Activated gamma-delta T cell treated with anti-CD3 and anti-CD28 coated beads, Interleukin-2, amount 50 U/mL, for 16 hours (primary cell): ENCODE results near the gene CLIC4.
"Not testable (repeated sequence)": the region's sequence is repeated elsewhere in the genome, so short reads cannot be mapped to it uniquely, and the experiment has no call there.

Source experiments
- DNase-seq: peaks from one replicate; pipeline ENCODE4 v3.0.0-alpha.2; 2020; ENCODE audit warnings: low read depth

CLIC4 gene

DNA sequence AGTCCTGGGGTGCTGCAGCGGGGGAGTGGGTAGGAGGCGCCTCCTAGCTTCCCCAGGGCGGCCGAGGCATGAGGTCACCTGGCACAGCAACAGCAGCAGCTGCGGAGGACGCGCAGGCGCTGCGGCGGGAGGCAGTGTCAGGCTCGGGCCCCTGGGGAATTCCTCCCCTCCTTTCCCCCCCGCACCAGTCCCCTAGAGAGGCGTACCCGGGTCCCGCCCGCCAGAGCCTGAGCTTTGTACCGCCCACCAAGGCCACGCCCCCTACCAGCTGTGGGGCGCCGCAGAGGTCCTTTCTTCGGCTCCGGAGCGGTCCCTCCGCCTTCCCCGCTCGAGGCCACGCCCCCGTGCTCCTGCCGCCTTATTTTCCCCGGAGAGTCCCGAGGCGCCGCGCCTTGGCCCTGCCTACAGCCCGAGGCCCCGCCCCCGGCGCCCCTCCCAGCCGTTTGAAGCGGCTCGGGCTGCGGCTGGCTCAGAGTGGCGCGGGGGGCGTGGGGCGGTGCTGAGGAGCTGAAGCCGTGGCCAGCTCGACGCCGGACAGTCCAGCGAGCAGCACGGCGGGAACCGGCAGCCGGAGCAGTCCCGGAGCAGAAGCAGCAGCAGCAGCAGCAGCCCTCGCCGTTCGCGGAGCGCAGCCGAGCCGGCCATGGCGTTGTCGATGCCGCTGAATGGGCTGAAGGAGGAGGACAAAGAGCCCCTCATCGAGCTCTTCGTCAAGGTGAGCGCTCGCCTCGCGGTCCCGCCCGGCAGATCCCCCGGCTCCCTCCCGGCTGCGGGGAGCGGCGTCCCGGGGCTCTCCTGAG, at the start of gene CLIC4:
CLIC4 (plus strand) TSS at position 537 of the 800 bp plus-strand sequence; CDS start at position 644, 107 bp downstream.
- DNase-seq, result peak; percentile 99

DNA sequence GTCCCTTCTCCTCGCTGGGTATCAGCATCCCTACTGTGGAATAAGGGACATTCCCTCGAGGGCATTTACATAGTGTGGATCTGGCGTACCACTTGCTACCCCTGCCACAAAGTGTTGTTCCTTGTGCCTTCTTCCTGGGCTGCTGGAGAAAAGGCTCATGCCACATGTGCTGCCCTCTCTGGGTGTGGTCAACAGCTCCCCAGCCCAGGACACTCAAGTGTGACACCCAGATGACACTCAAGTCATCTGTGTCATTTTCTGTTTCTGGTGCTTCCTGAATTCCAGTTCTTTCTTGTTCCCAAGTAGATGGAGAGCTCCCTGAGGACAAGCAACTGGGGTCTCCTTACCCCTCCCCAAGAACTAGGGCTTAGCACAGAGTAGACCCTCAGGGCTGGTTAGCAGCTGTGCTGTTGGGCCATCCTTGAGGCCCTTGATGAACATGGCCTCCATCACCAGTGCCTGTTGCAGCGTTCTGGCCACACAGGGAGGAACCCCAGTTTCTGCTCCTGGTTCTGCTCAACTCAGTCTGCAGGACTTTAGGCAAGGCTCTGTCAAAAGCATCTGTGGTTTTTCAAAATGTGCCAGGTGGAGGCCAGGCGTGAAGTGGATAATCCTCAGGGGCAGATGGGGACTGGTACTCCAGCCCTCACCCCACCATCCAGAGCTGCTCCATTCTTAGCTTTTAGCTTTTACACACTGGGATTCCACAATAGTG, 49.0 kb upstream of the CLIC4 start:
- no peak for DNase-seq

DNA sequence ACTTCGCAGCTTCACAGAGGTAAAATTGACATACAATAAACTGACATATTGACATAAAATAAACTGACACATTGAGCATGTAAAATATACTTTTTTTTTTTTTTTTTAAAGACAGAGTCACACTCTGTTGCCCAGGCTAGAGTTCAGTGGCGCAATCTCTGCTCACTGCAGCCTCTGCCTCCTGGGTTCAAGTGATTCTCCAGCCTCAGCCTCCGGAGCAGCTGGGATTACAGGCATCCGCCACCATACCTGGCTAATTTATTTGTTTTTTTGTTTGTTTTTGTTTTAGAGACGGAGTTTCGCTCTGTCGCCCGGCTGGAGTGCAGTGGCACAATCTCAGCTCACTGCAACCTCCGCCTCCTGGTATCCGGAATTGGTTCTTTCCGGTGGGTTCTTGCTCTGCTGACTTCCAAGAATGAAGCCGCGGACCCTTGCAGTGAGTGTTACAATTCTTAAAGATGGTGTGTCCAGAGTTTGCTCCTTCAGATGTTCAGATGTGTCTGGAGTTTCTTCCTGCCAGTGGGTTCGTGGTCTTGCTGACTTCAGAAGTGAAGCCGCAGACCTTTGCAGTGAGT, 48.4 kb upstream of the CLIC4 start:
- no peak for DNase-seq

DNA sequence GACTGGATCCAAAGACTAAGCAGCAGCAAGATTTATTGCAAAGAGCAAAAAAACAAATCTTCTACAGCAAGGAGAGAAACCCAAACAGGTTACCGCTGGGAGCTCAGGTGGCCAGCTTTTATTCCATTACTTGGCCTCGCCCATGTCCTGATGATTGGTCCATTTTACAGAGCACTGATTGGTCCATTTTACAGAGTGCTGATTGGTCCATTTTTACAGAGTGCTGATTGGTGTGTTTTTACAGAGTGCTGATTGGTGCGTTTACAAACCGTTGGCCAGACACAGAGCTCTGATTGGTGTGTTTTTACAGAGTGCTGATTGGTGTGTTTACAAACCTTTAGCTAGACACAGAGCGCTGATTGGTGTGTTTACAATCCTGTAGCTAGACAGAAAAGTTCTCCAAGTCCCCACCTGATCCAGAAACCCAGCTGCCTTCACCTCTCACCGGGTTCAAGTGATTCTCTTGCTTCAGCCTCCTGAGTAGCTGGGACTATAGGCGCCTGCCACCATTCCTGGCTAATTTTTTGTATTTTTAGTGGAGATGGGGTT, 47.7 kb upstream of the CLIC4 start:
- not testable (repeated sequence) for DNase-seq

DNA sequence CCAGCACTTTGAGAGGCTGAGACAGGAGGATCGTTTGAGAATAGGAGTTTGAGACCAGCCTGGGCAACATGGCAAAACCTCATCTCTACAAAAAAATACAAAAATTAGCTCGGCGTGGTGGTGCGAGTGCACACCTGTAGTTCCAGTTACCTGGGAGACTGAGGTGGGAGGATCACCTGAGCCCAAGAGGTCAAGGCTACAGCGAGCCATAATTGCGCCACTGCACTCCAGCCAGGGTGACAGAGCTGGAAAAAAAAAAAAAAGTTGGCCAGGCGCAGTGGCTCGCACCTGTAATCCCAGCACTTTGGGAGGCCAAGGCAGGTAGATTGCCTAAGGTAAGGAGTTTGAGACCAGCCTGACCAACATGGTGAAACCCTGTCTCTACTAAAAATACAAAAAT, 46.9 kb upstream of the CLIC4 start:
- DNase-seq, result not testable (repeated sequence)

DNA sequence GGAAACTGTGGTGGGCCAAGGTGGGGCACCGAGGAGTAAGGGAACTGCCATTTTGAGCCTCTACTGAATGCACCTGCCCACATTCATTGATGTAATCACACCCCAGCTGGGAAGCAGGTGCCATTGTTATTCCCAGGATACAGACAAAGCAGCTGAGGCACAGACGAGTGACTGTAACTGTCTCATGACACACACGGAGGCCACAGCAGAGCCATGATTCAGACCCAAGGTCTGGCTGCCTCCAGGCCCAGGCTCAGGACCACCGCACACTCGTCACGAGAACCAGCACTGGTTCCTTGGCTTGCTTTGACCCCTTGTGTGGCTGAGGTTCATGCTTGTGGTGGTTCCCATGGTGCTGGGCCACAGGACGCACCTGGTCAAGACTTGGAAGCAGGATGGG, 45.6 kb upstream of the CLIC4 start:
- DNase-seq, result no peak

DNA sequence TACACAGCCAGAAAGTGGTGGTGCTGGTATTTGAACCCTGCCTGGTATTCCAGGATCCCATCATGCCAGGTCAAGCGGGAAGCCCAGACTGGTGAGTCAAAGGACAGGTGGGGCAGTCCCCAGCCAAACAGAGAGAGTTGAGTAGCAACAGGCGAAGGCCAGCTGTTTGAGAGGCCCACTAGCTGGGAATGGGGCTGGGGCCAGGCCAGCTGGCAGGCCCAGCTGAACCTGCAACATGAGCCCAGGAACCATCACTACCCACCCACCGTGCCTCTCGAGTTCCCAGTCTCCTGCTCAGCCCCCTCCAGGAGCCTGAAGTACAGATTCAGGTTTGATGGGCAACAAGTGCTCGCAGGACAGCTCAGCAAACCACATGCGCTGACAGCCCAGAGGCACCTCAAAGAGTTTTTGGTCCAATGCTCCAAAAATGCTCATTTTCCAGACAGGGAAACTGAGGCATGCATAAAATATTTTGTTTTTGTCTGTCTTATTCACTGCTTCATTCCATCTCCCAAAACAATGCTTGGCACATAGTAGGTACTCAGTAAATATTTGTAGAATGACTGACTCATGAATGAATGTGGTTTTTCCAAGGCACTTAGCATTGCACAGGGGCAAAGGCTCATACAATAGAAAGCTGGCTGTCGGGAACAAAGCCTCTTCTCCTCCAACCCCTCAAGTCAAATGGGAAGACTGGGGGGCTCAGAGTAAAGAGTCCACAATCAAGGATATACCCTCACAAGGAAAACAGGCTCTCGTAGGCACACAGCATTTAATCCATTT, 42.5 kb upstream of the CLIC4 start:
- DNase-seq, result no peak

DNA sequence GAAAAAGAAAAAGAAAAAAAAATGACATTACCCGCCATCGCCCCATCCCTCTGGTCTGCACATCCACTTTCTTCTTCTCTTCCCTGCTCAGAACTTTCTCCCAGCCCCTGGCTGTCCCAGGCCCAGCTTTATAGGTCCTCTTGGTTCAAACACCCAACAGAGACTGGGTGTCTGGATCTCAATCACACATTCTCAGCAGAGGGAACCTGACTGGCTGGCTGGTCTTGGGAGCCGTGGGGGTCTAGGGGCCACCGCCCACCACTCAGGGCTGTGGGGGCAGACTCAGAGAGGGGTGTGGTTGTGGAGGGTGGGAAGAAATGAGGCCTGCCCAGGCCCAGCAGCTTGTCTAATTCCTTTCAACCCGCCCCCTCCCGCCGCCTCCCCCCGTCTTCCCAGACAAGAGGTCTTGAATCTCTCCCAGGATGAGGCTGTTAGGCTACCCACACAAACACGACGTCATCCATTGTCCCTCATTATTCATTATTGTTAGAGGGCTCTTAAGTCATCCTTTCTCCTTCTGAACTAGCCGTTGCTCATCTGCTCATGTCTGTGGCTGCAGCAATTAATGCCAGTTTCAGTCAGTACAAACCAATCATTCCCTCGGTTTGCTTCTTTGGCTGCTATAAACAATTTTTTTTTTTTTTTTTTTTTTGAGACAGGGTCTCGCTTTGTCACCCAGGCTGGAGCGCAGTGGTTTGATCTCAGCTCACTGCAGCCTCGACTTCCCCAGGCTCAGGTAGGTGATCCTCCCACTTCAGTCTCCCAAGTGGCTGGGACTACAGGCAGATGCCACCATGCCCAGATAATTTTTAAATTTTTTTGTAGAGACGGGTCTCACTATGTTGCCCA, 40.6 kb upstream of the CLIC4 start:
- DNase-seq, result no peak

DNA sequence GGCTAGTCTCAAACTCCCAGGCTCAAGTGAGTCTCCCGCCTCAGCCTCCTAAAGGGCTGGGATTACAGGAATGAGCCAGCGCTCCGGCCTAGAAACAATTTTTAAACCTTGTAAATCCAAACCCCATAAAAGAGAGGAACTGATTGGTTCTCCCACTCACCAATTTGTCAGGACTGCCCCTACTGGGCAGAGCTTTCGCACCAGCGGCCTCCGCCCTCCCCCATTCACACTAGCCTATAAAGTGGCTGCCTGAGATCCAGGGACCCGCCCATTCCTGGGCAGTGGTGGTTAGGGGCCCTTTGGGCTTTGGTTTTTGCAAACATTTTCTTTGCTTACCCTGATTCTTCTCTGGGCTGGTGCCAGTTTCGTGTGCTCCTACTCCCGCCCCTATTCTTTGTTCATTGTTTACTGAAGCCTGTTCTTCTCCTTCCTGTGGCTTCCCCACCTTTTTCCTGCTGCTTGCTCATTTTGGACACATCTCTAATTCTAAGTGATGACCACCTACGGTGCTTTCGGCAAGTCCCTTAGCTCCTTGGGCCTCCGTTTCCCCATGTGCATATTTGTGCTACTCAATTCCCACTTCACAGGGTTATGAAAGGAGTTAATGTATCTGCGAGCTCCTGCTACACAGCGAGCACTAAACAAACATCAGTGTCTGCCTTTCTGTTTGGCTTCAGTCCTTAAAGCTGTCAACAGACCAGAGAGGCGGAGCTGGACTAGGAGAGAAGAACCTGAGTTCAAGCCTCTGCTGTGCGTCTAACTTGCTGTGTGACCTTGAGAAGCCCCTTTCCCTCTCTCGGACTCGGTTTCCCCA, 39.8 kb upstream of the CLIC4 start:
- no peak for DNase-seq

DNA sequence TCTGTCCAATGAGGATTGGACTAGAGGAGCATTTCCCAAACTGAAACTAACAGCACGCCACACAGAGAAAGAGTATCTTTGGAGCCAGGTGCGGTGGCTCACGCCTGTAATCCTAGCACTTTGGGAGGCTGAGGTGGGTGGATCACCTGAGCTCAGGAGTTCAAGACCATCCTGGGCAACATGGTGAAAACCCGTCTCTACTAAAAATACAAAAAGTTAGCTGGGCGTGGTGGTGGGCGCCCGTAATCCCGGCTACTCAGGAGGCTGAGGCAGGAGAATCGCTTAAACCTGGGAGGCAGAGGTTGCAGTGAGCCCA, 39.2 kb upstream of the CLIC4 start:
- DNase-seq, result not testable (repeated sequence)

DNA sequence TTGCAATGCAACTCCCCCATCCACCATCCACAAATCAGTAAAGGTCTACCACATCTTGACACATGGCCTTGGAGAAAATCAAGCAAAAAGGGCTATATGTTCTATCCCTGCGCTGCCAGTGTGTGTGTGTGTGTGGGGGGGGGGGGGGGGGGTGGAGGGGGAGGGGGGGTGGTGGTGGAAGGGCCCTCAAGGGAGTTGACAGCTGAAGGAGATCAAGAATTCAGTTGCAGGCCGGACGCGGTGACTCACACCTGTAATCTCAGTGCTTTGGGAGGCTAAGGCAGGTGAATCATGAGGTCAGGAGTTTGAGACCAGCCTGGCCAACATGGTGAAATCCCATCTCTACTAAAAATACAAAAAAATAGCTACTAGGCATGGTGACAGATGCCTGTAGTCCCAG, 37.6 kb upstream of the CLIC4 start:
- no peak for DNase-seq

DNA sequence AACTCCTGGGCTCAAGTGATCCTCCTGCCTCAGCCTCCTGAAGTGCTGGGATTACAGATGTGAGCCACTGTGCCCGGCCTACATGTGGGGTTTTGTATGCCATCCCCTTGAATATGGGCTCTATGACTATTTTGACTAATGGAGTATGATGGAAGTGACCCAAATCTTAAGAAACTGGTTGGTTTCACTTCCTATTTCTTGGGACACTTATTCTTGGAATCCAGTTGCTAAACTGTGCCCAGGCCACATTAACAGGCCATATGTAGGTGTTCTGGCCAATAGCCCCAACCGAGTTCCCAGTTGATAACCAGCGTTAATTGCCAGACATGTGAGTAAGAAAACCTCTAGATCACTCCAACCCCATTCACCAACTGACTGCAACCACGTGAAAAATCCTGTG, 36.3 kb upstream of the CLIC4 start:
- DNase-seq, result no peak

DNA sequence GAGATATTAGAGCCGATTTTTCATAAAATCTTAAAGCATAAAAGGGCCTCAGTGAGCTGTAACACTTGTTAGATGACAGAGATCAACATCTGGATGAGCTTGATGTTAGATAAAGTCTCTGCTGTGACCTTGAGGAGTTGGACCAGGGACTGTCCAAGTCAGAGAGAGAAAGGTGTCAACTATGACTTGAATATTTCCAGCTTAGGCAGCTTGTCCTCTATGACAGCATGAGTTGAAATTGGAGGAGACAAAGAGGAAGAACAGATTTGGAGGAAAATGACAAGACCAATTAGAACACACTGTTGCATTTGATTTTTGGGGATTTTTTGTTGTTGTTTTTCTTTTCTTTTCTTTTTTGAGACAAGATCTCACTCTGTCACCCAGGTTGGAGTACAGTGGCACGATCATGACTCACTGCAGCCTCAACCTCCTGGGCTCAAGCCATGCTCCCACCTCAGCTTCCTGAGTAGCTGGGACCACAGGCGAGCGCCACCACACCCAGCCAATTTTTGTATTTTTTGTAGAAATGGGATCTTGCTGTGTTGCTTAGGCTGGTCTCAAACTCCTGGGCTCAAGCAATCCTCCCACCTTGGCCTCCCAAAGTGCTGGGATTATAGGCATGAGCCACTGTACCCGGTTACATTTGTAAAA, 35.3 kb upstream of the CLIC4 start:
- DNase-seq, result no peak

DNA sequence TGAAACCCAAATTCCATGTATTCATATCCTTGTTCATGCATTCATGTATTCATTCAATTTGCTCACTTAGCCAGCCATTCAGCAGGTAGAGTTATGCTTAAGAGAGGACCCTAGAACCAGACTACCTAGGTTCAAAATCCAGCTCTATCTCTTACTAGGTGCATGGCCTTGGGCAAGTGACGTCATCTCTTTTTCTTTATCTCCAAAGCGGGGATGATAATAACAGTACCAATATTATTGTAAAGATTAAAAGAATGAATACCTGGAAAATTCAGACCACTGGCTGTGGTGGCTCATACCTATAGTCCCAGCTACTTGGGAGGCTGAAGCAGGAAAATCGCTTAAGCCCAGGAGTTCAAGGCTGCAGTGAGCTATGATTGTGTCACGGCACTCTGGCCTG, 33.9 kb upstream of the CLIC4 start:
- DNase-seq, result no peak

DNA sequence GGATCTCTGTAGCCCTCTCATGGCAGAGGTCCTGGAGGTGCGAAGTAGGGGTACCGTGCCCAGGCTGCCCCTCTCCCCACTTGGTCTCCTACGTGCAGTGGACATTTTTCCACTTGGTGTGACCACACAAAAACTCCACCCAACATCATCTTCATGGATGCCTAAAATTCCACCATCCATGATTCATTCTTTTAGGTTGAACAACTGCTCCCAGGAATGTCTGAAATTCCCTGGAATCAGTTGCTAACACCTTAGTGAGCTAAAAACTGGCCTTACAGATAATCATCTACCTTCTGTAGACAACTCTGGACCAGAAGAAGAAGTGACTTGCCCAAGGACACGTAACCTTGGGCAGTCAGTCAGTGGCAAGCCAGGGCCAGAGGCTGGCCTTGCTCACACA, 32.1 kb upstream of the CLIC4 start:
- no peak for DNase-seq

DNA sequence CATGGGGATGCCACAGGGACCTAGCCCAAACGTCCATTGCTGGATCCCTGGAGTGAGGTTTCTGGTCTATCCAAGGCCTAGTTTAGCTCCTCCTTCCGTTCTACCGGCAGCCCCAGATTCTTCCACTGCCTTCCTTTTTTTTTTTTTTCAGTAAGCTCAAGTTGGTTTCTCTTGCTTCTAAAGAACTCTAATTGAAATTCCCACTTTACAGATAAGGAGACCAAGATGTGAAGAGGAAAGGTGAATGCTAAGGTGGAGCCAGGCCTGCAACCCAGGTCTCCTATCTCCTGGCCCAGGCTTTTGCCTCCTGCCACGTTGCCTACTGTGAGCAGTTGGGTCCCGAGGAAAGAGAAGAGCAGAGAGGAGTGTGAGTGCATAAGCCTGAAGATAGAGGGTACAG, 31.5 kb upstream of the CLIC4 start:
- no peak for DNase-seq

DNA sequence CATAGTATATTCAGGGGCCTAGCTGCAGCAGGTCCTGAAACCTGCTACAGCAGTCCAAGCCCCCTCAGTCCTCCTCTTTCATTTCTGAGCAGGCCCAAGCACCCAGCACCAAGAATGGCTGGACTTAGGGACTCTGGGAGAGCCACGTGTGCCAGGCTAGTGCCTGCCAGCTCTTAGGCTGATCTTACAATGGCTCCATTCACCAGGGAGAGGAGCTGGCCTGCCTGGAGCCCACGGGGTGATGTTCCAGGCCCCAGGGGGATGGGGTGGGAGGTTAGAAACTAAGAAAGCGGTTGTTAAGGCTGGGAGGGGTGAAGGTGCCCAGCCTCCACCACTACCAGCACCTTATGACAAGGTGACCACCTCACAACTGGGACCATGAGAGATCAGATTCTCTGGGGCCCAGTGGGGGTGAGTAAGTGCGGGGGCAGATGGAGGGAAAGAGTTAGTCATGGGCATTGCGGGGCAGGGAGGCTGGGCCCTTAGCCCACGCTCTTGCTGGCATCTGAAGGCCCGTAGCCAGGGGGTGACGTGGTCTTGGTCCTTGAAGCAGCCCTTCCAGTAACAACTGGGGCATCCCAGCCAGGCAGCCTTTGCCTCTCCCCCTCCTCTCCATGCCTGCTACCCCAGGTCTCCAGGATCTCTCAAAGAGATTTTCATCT, 30.3 kb upstream of the CLIC4 start:
- no peak for DNase-seq

DNA sequence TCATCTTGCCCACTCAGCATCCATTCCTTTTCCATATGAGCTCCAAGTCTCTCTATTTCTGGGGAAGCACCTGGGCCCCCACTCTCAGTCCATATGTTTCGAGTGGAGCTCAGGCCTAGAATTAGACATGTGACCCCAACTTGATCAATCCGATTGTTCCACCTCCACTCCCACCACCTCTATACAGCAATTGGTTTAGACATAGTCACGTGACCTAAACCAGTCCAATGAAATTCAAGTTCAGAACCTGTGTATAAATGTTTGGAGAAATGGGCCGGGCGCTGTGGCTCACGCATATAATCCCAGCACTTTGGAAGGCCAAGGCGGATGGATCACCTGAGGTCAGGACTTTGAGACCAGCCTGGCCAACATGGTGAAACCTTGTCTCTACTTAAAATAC, 29.6 kb upstream of the CLIC4 start:
- no peak for DNase-seq

DNA sequence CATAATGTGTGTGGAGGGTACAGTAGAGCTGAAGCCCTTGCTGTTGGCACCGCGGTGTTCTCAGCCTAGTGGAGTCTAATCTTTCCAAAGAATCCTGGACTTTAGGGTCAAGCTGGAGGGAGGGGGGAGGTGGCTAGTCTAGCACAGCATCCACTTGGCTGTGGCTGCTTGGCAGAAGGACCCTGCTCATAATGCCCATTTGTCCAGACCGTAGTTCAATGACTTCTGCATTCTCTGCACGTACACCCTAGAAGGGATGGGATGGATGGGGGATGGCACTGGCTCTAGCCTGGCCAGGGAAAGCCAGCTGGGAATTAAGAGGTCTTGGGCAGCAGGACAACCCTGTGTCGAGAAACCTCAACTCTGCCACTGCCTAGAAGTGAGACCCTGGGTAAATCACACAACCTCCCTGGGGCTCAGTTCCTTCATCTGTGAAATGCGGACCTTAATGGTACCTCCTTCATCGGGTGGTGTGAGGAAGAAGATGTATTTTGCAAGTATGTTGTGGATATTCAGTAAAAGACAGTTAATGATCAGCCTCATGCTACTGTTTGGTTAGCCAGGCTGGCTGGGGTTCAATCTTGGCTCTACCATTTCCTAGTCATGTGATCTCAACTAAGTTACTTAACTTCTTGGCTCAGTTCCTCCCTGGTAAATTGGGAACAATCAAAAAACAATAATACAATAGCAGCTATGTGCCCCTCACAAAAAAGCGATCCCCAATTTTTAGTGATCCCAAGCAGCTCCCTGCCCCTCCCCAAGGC, 27.2 kb upstream of the CLIC4 start:
- DNase-seq, result no peak
